GM19239 (cell line): ENCODE measurements around the gene OSBPL10.
"Not testable (repeated sequence)": the region's sequence is repeated elsewhere in the genome, so short reads cannot be mapped to it uniquely, and the experiment has no call there.

Experiments
- DNase-seq: peaks from one replicate; pipeline ENCODE4 v3.0.0; 2011; ENCODE audit warnings: low spot score; ENCODE audit not compliant: insufficient read length
- FAIRE-seq: peaks from 2 replicates; lab custom pipeline; 2011; peaks lifted over from hg19 to GRCh38; lab: Jason Lieb, UNC

The OSBPL10 gene

GRCh38 chr3:31790193-31791089 is 190.6 kb downstream of the OSBPL10 start:
- FAIRE-seq (no peak), DNase-seq (no peak)

- DNase-seq, result no peak
- no peak for FAIRE-seq
These were observed 191.6 kb downstream of the OSBPL10 start for GRCh38 chr3:31789429-31789828.

GRCh38 chr3:31785734-31786133 is 195.3 kb downstream of the OSBPL10 start:
- no peak for DNase-seq
- no peak for FAIRE-seq

DNA sequence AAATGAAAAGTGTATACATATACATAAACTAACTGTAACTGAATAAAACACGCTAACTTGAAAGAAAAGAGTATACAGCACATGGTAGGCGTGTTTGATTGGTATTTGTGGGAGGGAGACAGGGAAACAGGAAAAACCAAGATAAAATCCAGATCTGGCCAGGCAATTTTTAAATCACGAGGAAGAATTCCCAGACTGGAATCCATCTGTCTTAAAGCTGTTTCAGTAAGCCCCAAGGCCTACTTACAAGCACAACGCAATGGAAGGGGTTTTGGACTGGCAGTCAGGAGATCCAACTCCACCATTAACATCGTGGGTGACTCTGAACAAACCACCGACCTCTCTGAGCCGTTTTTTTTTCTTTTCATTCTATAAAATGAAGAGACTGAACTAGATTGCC is 195.8 kb downstream of the OSBPL10 start:
- DNase-seq (no peak), FAIRE-seq (no peak)

DNA sequence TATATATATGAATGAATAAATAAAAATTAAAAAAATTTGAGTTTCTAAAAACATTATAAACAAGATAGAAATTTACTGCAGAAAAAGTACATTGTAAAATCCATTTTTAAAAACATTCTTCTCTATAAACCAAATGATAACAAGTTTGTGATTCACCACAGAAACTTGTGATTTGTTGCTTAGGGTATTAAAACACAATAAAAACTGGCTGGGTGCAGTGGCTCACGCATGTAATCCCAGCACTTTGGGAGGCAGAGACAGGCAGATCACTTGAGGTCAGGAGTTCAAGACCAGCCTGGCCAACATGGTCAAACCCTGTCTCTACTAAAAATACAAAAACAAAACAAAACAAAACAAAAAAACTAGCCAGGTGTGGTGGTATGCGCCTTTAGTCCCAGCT is 197.2 kb downstream of the OSBPL10 start:
- FAIRE-seq, DNase-seq: not testable (repeated sequence)

DNA sequence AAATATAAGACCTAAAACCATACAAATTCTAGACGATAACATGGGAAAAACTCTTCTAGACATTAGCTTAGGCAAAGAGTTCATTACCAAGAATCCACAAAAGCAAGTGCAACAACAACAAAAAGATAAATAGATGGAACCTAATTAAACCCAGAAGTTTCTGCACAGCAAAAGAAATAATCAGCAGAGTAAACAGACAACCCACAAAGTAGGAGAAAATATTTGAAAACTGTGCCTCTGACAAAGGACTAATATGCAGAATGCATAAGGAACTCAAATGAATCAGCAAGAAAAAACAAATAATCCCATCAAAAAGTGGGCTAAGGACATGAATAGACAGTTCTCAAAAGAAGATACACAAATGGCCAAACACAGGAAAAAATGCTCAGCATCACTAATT is 198.8 kb downstream of the OSBPL10 start:
- DNase-seq, FAIRE-seq: not testable (repeated sequence)

- no peak for FAIRE-seq
- DNase-seq, result no peak
These were observed 201.5 kb downstream of the OSBPL10 start for GRCh38 chr3:31779514-31779913.

- DNase-seq, result no peak
- FAIRE-seq, result no peak
These were observed 203.2 kb downstream of the OSBPL10 start for GRCh38 chr3:31777887-31778286.

GRCh38 chr3:31777092-31777491 is 204.0 kb downstream of the OSBPL10 start:
- DNase-seq, result no peak
- no peak for FAIRE-seq

DNA sequence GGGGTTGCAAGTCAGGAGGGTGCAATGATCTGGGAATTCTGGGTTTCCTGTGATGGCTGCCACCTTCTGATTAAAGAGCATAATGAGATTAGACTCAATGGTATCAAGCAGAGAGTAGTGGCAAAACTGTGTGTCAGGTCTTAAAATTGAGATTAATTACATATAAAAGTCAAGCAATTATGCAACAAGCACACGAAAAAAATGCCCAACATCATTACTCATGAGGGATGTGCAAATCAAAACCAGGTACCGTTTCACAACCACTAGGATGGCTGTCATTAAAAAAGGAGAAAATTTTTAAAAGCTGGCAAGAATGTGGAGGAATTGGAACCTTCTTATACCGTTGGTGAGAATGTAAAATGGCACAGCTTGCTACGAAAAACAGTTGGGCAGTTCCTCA is 205.0 kb downstream of the OSBPL10 start:
- DNase-seq (no peak), FAIRE-seq (no peak)

DNA sequence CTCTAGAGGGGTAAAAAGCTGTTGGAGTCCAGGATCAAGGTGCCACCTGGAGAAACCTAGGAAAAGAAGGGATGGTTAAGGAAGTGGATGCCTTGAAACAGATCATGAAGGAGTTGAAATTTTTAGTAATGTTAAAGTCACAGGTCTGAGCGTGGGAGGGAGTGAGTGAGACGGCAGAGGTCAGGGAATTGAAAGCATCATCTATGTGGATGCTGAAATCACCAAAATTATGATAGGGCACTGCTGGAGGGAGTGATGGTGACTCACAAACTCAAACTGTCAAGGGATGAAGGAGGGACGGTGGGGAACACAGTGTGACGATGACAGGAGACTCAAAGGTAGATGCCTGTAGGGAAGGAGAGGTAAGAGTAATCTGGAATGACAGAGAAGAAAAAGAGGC is 205.7 kb downstream of the OSBPL10 start:
- no peak for FAIRE-seq
- no peak for DNase-seq

- no peak for DNase-seq
- no peak for FAIRE-seq
These were observed 208.1 kb downstream of the OSBPL10 start for GRCh38 chr3:31772758-31773473.

DNA sequence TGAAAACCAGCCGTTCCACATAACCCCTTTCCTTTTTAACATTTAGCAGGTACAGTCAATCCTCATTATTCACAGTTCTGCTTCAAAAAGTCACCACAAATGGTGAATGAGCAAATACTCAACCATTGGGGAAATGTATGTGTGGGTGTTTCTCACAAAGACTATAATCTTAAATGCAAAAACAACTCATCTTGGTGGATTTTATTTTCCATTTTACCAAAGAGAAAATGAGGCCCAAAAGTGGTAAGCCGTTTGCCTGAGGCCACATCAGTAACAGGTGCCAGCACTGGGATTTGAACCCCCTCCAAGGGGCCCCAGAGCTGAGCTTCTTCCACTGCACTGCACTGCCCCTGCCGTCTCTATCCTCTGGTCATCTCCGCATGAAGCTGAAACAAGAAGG is 208.8 kb downstream of the OSBPL10 start:
- DNase-seq, result no peak
- FAIRE-seq, result no peak

- no peak for FAIRE-seq
- DNase-seq, result no peak
These were observed 210.2 kb downstream of the OSBPL10 start for GRCh38 chr3:31770822-31771326.

DNA sequence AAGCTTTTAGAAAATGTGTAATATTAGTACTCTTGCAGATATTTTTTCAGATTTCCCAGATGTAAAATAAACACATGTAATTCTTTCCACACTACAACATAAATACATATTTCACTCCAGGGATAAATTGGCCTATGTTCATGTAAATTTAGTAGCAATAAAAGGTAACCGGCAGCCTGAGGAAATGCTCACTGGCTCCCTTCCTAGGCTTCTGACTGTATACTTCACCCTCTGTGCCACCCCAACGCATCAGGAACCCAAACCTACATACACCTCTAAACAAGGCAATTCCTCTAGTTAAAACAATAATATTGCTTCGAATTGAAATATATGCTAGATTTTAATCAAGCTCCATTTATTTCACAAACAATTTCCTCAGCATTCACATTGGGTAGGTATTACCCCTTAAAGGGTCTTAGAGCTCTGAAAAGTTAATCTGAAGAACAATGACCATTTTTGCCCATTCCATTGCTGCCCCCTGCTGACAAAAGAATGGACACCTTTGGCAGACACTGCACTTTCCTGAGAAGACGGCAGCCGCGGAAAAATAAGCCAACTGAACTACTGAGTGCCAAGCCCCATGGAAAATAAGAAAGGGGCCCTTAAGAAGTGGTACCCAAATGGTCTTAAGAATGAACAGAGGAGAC is 212.5 kb downstream of the OSBPL10 start:
- DNase-seq (no peak), FAIRE-seq (no peak)

GRCh38 chr3:31767920-31768319 is 213.1 kb downstream of the OSBPL10 start:
- FAIRE-seq (no peak), DNase-seq (no peak)

GRCh38 chr3:31766669-31767068 is 214.4 kb downstream of the OSBPL10 start:
- FAIRE-seq, result peak; percentile 26
- no peak for DNase-seq

DNA sequence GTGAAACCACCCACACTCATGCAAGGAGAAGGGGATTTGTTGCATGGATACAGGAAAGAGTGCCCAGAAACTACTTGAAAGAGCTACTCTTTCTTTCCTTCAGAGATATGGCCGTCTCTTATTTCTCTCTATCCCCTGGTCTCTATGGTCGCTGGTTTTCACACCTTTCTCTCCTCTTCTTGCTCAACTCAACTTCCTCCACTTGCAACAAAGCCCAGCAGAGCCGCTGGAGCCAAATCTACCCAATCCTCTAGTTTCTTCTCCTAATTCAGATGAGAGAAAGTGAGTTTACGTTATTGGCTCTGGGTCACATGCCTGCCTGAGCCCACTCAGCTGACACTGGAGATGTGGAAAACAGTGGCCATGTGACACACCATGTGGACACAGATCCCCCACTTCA is 215.2 kb downstream of the OSBPL10 start:
- FAIRE-seq, result no peak
- DNase-seq, result no peak

- DNase-seq, result no peak
- no peak for FAIRE-seq
These were observed 217.3 kb downstream of the OSBPL10 start for GRCh38 chr3:31763731-31764130.

DNA sequence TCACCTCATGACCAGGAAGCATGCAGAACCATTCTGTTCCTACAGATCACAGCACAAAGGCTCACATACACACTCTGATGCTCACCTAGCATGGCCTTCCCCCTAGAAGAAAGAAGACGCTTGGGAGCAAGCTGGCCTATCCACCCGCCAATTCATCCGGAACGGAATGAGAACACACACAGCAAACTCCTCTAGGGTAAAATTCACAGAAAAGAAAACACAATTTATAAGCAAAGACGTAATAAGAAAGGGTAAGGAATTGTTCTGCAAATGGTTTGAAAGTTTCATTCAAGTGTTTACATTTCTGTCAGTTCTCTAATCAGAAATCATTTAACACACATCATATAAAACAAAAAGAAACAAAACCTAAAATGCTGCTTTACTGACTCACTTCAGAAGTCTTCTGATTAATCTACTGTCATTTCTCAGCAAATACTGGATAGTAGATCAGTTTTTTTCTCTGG is 218.1 kb downstream of the OSBPL10 start:
- FAIRE-seq, result no peak
- no peak for DNase-seq
